Stimulated activated naive B cell treated with anti-CD40 and anti-IgM and Interleukin-4, amounts not matched to agents 10 μg/mL and 1 μg/mL and 100 μg/mL, for 72 hours (primary cell): ENCODE results near the gene LBP.
"Not testable (repeated sequence)": the region's sequence is repeated elsewhere in the genome, so short reads cannot be mapped to it uniquely, and the experiment has no call there.

Experiments used
- ATAC-seq, 2 donors: fragments of 150-1000 bp; cut with Tn5 transposase; replicated peaks; 2 replicates each; pipeline ENCODE4 v1.10.0; 2021; ENCODE audit warnings: moderate library complexity in 1 of 2
- DNase-seq: peaks from one replicate; pipeline ENCODE4 v3.0.0; 2021
- H3K27ac Mint-ChIP-seq: one replicate; pipeline ENCODE4 v1.8.0; 2022; ENCODE audit warnings: mild to moderate bottlenecking, mixed read lengths
- H3K27me3 Mint-ChIP-seq, 2 donors: one replicate each; pipeline ENCODE4 v1.8.0; 2022; ENCODE audit warnings: mixed read lengths in 2 of 2
- H3K36me3 Mint-ChIP-seq, 2 donors: one replicate each; pipeline ENCODE4 v1.8.0; 2022; ENCODE audit warnings: mixed read lengths in 2 of 2, mild to moderate bottlenecking in 1 of 2
- H3K4me1 Mint-ChIP-seq, 2 donors: one replicate each; pipeline ENCODE4 v1.8.0; 2022; ENCODE audit warnings: mixed read lengths in 2 of 2, mild to moderate bottlenecking in 1 of 2
- H3K4me3 Mint-ChIP-seq, 2 donors: one replicate each; pipeline ENCODE4 v1.8.0; 2022; ENCODE audit warnings: mild to moderate bottlenecking in 2 of 2, mixed read lengths in 2 of 2, moderate library complexity in 1 of 2
- H3K9me3 Mint-ChIP-seq, 2 donors: one replicate each; pipeline ENCODE4 v1.8.0; 2022; ENCODE audit warnings: mixed read lengths in 2 of 2, mild to moderate bottlenecking in 1 of 2

LBP gene

DNA sequence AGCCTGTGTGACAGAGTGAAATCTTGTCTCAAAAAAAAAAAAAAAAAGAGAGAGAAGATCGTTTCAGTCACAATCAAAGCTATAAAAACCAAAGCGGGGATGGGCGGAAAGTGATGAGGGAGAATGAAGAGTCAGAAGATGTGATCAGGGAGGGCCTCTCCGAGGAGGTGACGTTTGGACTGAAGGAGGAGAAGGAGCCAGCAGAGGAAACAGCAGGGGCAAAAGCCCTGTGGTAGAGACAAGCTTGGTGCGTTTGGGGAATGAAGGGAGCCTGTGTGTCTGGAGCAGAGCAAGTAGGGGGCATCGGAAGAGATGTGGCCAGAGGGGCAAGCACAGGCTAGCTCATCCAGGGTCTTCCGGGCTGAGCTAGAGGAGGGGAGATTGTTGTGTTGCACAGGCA lies 14.5 kb upstream of the LBP start:
- DNase-seq, result no peak
- H3K4me1 Mint-ChIP-seq, result no peaks in the 10 kb centered on the region
- H3K27me3 Mint-ChIP-seq, result peaks cover 24 to 39% of the 10 kb centered on the region in 2 donors
- H3K27ac Mint-ChIP-seq, result no peak overlapping the region
- no peaks in the 10 kb centered on the region for H3K36me3 Mint-ChIP-seq
- peaks cover 0 to 2% of the 10 kb centered on the region in 2 donors for H3K9me3 Mint-ChIP-seq
- no peak for ATAC-seq
- H3K4me3 Mint-ChIP-seq, result no peak overlapping the region

DNA sequence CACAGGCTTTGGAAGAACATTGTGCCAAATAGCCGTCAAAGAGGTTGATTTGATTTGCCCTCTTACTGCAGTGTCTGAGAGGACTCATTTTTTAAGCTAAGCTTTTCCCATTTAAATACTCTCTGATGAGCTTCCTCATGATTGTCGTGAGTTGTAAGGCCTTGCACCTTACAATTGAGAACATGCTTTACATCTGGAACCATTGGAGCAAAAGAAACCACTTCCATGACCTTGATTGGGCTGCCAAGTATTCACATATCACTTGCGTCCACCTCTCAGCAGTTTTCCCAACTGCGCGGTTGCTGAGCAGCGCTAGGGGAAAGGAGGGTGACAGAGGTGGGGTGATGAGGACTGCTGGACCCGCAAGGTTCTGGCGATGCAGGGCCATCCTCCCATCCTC lies 12.3 kb upstream of the LBP start:
- no peak overlapping the region for H3K4me3 Mint-ChIP-seq
- H3K36me3 Mint-ChIP-seq, result peaks cover 0 to 2% of the 10 kb centered on the region in 2 donors
- peaks cover 7% of the 10 kb centered on the region in 2 donors for H3K9me3 Mint-ChIP-seq
- H3K4me1 Mint-ChIP-seq, result no peaks in the 10 kb centered on the region
- ATAC-seq, result no peak
- H3K27ac Mint-ChIP-seq, result no peak overlapping the region
- peaks cover 17 to 41% of the 10 kb centered on the region in 2 donors for H3K27me3 Mint-ChIP-seq
- DNase-seq, result no peak

DNA sequence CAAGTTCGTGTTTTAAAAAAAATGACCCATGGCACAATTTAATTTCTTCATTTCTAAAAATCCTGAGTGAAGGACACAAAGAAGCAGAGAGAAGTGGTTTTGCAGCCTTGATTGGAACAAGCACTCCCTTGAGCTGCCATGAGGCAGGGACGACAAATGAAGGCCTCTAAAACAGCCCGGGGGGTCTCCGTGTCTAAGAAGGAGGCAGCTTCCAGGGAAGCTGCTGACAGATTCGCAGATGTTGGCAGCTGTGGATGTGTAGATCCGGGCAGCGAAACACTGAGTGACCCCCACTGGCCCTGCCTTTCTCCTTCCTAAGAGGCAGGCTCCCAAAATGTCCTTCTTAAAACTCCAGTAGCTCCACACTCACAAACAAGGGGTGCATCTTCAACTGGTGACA lies 9.6 kb upstream of the LBP start:
- Mint-ChIP-seq H3K27me3 (peaks cover 13 to 35% of the 10 kb centered on the region in 2 donors), H3K4me3 (no peak overlapping the region), H3K9me3 (peaks cover 7% of the 10 kb centered on the region in 2 donors), H3K36me3 (peaks cover 0 to 2% of the 10 kb centered on the region in 2 donors), H3K4me1 (no peaks in the 10 kb centered on the region), H3K27ac (no peak overlapping the region)
- ATAC-seq (no peak), DNase-seq (no peak)

DNA sequence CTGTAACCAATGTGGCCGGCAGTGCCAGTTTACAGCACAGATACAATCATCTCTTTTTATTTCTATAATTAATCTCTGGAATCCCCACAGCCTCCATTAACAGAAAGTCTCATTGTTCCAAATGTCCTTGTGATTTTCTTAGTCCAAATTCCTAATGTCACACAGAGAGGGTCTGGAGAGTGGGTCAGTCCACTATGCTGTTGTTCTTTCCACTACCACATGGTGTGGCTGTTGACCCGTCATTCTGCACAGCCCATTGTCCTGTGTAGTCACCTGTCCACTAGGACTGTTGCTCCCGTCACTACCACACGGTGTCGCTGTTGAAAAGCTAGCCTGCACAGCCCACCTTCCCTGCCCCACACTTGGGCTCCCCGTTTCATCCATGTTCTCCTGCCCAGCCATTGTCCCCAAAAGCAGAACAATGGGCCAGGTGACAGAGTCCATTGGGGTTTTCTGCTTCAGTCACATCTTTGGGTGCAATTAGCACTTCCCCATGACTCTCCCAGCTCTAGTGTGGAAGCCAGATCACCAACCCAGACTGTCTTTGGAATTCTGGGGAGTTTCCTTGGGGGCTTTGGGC lies 8.6 kb upstream of the LBP start:
- H3K27ac Mint-ChIP-seq, result no peak overlapping the region
- peak; percentile 65 to 74 for ATAC-seq
- no peaks in the 10 kb centered on the region for H3K4me1 Mint-ChIP-seq
- H3K9me3 Mint-ChIP-seq, result peaks cover 7% of the 10 kb centered on the region in 2 donors
- peaks cover 0 to 2% of the 10 kb centered on the region in 2 donors for H3K36me3 Mint-ChIP-seq
- H3K27me3 Mint-ChIP-seq, result peaks cover 5 to 28% of the 10 kb centered on the region in 2 donors
- DNase-seq, result no peak
- no peak overlapping the region for H3K4me3 Mint-ChIP-seq

DNA sequence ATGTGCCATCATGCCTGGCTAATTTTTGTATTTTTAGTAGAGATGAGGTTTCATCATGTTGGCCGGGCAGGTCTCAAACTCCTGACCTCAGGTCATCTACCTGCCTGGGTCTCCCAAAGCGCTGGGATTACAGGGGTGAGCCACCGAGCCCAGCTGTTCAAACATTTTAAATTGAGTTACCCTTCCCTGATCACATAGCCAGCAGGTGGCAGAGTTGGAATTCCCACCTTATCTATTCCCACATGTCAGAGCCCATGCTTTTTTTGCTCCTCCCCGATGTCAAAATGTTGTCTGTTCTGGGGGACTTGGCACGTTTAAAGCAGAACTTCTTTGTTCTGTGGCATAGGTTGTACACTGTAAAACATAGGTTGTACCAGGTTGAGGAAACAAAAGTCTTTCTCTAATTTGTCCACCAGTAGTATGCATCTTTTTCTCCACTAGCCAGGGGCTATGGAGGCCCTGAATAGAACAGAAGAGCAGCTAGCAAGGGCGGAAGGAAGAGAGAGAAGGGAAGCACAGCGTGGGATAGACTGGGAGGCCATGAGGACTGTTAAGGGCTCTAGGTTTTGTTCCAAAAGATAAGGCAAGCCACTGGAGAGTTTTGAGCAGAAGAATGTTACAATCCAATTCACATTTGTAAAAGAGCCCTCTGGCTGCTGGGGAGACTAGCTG lies 7.3 kb upstream of the LBP start:
- ATAC-seq (no peak), DNase-seq (no peak)
- H3K27me3 Mint-ChIP-seq, result peaks cover under 1 to 28% of the 10 kb centered on the region in 2 donors

DNA sequence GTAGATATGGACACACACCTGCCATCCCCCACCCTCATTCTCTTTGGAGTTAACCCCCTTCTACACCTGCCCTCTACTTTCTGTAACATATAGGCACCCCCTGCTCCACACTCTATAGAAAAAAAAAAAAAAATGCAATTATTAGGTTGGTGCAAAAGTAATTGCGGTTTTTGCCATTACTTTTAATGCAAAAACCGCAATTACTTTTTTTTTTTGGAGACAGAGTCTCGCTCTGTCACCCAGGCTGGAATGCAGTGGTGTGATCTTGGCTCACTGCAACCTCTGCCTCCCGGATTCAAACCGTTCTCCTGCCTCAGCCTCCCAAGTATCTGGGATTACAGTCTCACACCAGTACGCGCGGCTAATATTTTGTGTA lies 6.8 kb upstream of the LBP start:
- peaks cover 4 to 28% of the 10 kb centered on the region in 2 donors for H3K27me3 Mint-ChIP-seq
- H3K9me3 Mint-ChIP-seq, ATAC-seq, H3K27ac Mint-ChIP-seq, H3K36me3 Mint-ChIP-seq, H3K4me3 Mint-ChIP-seq, DNase-seq, H3K4me1 Mint-ChIP-seq: not testable (repeated sequence)

More for the DNA sequence above, 7.3 kb upstream of the LBP start:
- no peaks in the 10 kb centered on the region for H3K4me1 Mint-ChIP-seq
- H3K36me3 Mint-ChIP-seq, result peaks cover 0 to 2% of the 10 kb centered on the region in 2 donors
- no peak overlapping the region for H3K4me3 Mint-ChIP-seq
- H3K9me3 Mint-ChIP-seq, result peaks cover 7% of the 10 kb centered on the region in 2 donors
- no peak overlapping the region for H3K27ac Mint-ChIP-seq

DNA sequence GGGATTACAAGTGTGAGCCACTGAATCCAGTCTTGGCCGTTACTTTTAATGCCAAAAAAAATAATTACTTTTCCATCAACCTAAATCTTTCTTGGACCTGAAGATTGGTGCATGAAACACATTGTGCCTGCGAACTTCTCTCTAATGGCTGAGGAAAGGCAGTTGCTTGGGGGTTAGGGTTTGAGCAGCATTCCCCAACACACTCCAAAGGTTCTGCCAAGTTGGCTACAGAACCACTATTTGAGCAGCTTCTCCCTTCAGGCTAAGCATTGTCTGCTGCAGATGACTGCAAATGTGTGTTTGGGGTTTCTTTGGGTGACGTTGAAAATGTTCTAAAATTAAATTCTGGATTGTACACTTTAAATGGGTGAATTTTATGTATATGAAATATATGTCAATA lies 6.3 kb upstream of the LBP start:
- no peak overlapping the region for H3K27ac Mint-ChIP-seq
- no peak for ATAC-seq
- H3K4me1 Mint-ChIP-seq, result no peaks in the 10 kb centered on the region
- H3K9me3 Mint-ChIP-seq, result peaks cover 7% of the 10 kb centered on the region in 2 donors
- peaks cover 8 to 30% of the 10 kb centered on the region in 2 donors for H3K27me3 Mint-ChIP-seq
- DNase-seq, result no peak
- peaks cover 0 to 2% of the 10 kb centered on the region in 2 donors for H3K36me3 Mint-ChIP-seq
- no peak overlapping the region for H3K4me3 Mint-ChIP-seq

DNA sequence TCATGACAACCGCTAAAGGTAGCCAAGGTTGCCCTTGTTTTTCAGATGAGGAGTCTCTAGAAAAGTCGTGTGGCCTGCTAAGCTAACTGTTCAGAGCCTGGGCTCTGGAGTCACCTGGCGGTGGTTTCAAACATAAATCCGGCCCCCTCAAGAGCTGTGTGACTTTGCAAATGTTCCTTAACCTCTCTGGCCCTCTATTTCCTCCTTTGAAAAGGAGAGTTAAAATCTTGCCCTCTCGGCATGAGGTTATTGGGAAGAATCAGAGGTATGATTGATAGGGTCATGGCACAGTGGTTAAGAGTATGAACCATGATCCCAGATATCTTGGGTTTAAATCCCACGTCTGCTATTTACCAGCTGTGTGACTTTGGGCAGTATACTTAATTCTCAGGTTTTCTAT lies 5.6 kb upstream of the LBP start:
- Mint-ChIP-seq H3K27me3 (peaks cover 8 to 34% of the 10 kb centered on the region in 2 donors), H3K4me3 (no peak overlapping the region), H3K9me3 (peaks cover 7% of the 10 kb centered on the region in 2 donors), H3K36me3 (peaks cover 0 to 2% of the 10 kb centered on the region in 2 donors), H3K4me1 (no peaks in the 10 kb centered on the region), H3K27ac (no peak overlapping the region)
- ATAC-seq (no peak), DNase-seq (no peak)

DNA sequence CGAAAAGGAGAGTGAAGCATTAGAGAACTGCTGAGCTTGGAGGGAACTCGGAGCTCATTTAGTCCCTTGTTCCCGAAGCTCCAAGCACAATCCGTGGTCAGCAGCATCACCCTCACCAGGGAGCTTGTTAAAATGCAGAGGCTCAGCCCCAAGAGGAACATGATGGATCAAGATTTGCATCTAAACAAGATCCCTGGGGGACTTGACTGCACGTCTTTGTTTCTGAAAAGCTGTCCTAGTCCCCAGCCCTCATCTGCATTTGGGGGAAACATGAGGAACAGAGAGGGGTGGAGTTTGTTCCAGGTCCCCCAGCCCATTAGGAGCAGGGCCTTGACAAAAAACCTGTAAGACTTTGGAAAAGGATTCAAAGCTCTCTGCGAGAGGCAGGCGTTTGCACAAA lies 4.1 kb upstream of the LBP start:
- DNase-seq, result no peak
- Mint-ChIP-seq H3K27me3 (peaks cover 13 to 25% of the 10 kb centered on the region in 2 donors), H3K27ac (no peak overlapping the region), H3K4me1 (no peaks in the 10 kb centered on the region), H3K9me3 (peaks cover 7% of the 10 kb centered on the region in 2 donors), H3K36me3 (peaks cover 0 to 2% of the 10 kb centered on the region in 2 donors), H3K4me3 (no peak overlapping the region)
- ATAC-seq, result no peak

DNA sequence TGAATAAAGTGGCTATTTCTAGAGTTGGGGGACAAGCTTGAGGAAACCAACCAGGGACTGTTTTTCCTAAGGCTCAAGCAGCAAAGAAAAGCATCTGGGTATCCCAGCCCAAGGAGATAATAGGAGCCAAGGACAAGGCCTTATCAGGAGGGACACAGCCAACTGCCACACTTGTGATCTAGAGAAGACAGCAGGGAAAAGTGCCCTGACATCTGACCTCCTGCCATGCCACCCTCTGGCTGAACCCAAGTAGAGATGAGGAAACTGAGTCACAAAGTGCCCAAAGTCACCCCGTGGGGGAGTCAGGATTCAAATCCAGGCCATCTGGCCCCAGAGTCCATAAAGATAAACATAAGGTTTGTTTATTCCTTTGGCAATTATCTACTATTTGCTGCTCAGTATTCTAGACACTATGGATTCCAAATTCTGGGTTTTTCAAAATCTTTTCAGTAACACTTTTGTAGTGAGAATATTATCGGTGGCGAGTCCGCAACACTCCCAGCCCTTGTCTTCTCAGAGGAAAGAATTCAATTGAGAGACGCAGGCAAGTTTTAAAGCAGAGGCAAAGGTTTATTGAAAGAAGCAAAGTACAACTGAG lies 3.5 kb upstream of the LBP start:
- no peaks in the 10 kb centered on the region for H3K4me1 Mint-ChIP-seq
- DNase-seq (no peak), ATAC-seq (no peak)
- peaks cover 13 to 26% of the 10 kb centered on the region in 2 donors for H3K27me3 Mint-ChIP-seq
- peaks cover 0 to 2% of the 10 kb centered on the region in 2 donors for H3K36me3 Mint-ChIP-seq
- H3K9me3 Mint-ChIP-seq, result peaks cover 4 to 5% of the 10 kb centered on the region in 2 donors
- H3K27ac Mint-ChIP-seq, result no peak overlapping the region
- H3K4me3 Mint-ChIP-seq, result no peak overlapping the region

DNA sequence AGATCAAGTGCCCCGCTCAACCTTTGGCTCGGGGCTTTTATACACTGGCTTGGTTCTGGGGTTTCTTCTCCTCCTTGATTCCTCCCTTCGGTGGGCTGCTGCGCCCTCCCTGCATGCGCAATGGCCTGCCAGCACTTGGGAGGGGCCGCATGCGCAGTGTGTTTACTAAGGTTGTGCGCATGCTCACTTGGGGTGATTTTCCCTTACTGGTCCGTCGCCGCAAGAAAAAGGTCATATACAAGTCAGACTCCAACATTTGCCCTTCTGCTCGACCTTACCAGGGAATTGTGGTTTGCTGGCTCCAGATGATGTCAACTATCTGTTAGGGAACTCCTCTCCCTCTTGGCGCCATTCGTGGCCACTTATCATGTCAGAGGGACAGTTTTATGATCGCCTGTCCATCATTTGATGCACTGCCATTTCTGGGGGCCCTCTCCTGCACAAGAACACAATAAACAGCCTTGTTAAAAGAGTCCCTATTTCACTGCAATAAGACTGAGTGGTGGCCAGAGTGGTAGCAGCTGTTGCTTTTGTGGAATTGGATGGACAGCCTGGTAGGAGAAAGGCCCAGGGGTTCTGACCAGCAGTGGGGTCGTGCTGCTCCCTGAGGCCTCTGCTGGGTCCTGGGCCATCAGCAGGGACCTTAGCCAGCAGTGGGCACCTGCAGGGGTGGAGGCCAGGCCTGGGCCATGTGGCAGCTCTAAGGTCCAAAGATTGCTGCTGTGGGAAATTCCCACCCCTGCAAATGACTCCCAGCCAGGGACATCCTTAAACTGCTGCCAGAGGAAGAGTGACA lies 2.8 kb upstream of the LBP start:
- Mint-ChIP-seq H3K27ac (no peak overlapping the region), H3K4me3 (no peak overlapping the region), H3K4me1 (no peaks in the 10 kb centered on the region), H3K9me3 (no peaks in the 10 kb centered on the region), H3K36me3 (no peaks in the 10 kb centered on the region), H3K27me3 (peaks cover 13 to 22% of the 10 kb centered on the region in 2 donors)
- DNase-seq (no peak), ATAC-seq (no peak)

DNA sequence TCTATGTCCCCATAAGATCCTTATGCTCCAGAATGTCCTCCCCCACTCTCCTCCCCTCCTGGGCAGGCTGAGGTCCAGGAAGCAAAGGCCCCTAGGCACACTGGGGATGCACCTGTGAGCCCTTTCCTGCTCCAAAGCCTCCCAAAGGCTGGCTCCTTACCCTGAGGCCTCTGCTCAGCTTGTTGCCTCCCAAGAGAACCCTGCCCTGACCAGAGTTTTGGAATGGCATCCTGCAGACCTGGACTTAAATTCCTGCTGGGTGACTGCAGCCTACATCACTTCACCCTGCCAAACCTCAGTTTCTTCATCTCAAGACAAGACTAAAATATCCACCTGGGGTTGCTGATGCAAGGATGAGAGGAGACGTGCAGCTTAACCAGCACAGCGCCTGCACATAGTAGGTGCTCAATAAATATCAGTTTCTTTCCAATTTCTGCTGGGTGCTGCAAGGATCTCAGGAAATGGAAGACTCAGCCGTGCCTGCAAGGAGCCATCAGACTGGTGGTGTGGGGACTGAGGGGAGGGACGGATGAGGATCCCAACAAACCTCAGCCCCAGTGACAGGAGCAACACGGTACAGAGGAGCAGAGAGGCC lies 2.1 kb upstream of the LBP start:
- H3K27ac Mint-ChIP-seq, result no peak overlapping the region
- H3K4me3 Mint-ChIP-seq, result no peak overlapping the region
- H3K27me3 Mint-ChIP-seq, result peaks cover 13 to 22% of the 10 kb centered on the region in 2 donors
- no peaks in the 10 kb centered on the region for H3K36me3 Mint-ChIP-seq
- ATAC-seq, result no peak
- DNase-seq, result no peak
- no peaks in the 10 kb centered on the region for H3K4me1 Mint-ChIP-seq
- H3K9me3 Mint-ChIP-seq, result no peaks in the 10 kb centered on the region

DNA sequence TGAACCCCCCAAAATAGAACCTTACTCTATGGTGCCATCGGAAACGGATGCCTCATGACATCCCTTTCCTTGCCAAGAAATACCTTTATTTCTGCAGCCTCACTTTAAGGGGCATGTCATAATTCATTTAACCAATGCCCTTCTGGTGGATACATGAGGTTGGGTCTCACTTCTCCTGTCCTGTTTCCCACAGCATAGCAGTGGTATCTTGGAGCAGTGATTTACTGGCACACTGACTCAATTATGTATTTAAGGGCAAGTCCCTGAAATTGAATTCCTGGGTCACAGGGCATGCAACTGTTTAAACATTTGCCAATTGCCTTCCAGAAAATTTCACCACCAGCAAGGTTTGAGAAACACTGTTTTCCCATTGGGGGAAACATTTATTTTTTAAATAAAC lies 639 bp upstream of the LBP start:
- H3K4me3 Mint-ChIP-seq, result no peak overlapping the region
- H3K27ac Mint-ChIP-seq, result no peak overlapping the region
- H3K4me1 Mint-ChIP-seq, result no peaks in the 10 kb centered on the region
- H3K9me3 Mint-ChIP-seq, result no peaks in the 10 kb centered on the region
- H3K36me3 Mint-ChIP-seq, result no peaks in the 10 kb centered on the region
- peaks cover 17 to 22% of the 10 kb centered on the region in 2 donors for H3K27me3 Mint-ChIP-seq
- no peak for DNase-seq
- no peak for ATAC-seq

DNA sequence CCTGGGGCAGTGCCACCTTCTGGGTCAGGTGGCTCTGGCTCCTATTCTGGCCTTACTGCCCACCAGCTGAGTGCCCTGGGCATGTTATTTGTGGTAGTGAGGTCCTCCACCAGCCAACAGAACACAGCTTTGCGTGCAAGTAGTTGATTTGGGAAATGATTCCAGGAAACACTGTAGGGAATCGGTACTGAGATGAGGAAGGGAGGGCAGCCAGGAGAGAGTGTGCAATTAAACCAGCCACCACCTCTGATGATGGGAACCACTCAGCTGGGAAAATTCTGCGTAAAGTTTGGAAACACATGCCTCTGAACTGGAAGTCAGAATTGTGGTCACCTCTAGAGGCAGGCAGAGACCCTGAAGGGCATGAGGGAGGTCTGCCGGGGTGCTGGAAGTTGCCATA lies 459 bp downstream of the LBP start:
- Mint-ChIP-seq H3K36me3 (no peaks in the 10 kb centered on the region), H3K4me1 (no peaks in the 10 kb centered on the region), H3K9me3 (no peaks in the 10 kb centered on the region), H3K27ac (no peak overlapping the region), H3K4me3 (no peak overlapping the region), H3K27me3 (peaks cover 17 to 22% of the 10 kb centered on the region in 2 donors)
- ATAC-seq (no peak), DNase-seq (no peak)
